ENCODE measurements around the gene GPR146. TPM values are rescaled to one million over a fixed set of nuclear protein-coding genes. Genes with fewer than 3 reads are reported as not detected.
"Not testable (repeated sequence)": the region's sequence is repeated elsewhere in the genome, so short reads cannot be mapped to it uniquely, and the experiment has no call there.

GPR146 gene
- polyA plus RNA-seq, 6 donors from 2014 or later: 2.0 to 9.7 (median 3.9) TPM

DNA sequence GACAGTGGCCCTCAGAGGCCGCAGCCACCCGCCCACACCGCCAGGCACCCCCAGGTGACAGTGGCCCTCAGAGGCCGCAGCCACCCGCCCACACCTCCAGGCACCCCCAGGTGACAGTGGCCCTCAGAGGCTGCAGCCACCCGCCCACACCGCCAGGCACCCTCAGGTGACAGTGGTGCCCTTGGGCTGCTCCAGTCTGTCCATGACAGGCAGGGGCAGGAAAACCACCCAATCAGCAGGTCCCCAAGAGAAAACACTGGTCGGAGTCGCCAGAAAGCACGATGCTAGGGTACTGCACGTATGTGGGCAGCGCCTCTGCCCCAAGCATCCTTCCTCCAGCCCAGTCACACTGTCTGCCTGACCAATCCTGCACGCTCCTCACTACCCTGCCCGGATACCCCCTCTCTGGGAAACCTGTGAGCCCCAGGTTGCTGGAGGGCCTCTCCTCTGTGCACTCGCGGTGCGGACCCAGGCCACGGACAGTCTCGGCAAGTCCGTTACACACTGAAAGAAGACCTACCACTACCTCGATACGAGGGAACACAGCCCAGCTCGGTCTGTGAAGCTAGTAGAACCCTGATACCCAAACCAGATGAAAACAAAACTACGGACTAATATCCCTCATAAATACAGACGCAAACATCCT, 11.7 kb upstream of the GPR146 start:
- peak overlapping the region in 2 of 8 donors; percentile 9 to 41 for H3K4me3 Mint-ChIP-seq
- DNase-seq (no peak), ATAC-seq (ENCODE audit: low read depth in 2 of 2) (no peak)
- H3K36me3 Mint-ChIP-seq: no peaks in the 10 kb centered on the region
- H3K9me3 Mint-ChIP-seq: peaks cover 0 to 3% (median 2%) of the 10 kb centered on the region in 7 donors
- H3K27me3 Mint-ChIP-seq: peaks cover 0 to 10% (median 0%) of the 10 kb centered on the region in 3 donors
- peaks cover 19 to 26% (median 26%) of the 10 kb centered on the region in 3 donors for H3K4me1 Mint-ChIP-seq
- H3K27ac Mint-ChIP-seq: peak overlapping the region in 1 of 6 donors; percentile 82

DNA sequence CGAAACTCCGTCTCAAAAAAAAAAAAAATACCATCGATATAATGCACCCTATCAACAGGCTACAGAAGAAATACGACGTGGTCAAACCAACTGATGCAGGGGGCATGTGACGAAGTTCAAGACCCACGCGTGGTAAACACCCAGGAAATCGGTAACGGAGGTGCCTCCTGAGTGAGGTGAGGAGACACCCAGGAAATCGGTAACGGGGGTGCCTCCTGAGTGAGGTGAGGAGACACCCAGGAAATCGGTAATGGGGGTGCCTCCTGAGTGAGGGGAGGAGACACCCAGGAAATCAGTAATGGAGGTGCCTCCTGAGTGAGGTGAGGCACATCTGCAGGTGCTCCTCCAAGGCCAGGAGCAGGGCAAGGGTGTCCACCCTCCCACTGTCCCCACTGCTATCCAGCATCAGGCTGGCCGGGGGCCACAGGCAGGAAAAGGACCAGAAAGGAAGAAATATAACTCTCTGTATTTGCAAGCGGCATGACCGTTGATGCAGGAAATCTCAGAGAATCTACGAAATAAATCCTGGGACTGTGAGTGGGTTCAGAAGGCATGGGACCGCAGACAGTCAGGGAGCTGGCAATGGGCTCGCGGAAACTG, 10.7 kb upstream of the GPR146 start:
- ATAC-seq (ENCODE audit: low read depth in 2 of 2) (no peak), DNase-seq (no peak)
- Mint-ChIP-seq H3K27me3 (peaks cover 0 to 10% (median 0%) of the 10 kb centered on the region in 3 donors), H3K36me3 (no peaks in the 10 kb centered on the region), H3K9me3 (peaks cover 0 to 3% (median 2%) of the 10 kb centered on the region in 7 donors), H3K27ac (peak overlapping the region in 1 of 6 donors; percentile 32), H3K4me1 (peaks cover 17 to 26% (median 23%) of the 10 kb centered on the region in 3 donors), H3K4me3 (peak overlapping the region in 2 of 8 donors; percentile 15 to 25)

DNA sequence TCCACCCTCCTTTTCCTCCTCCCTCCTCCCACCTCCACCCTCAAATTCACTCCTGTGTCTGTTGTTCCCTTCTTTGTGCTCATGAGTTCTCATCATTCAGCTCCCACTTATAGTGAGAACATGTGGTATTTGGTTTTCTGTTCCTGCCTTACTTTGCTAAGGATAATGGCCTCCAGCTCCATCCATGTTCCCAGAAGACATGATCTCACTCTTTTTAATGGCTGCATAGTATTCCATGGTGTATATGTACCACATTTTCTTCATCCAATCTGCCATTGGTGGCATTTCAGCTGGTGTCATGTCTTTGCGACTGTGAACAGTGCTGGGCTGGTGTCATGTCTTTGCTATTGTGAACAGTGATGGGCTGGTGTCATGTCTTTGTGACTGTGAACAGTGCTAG, 9.6 kb upstream of the GPR146 start:
- not testable (repeated sequence) for H3K27me3 Mint-ChIP-seq; H3K9me3 Mint-ChIP-seq; ATAC-seq (ENCODE audit: low read depth in 2 of 2); H3K27ac Mint-ChIP-seq; H3K36me3 Mint-ChIP-seq; DNase-seq
- peaks cover 7 to 16% (median 15%) of the 10 kb centered on the region in 3 donors for H3K4me1 Mint-ChIP-seq
- H3K4me3 Mint-ChIP-seq: peak overlapping the region in 1 of 8 donors; percentile 2

DNA sequence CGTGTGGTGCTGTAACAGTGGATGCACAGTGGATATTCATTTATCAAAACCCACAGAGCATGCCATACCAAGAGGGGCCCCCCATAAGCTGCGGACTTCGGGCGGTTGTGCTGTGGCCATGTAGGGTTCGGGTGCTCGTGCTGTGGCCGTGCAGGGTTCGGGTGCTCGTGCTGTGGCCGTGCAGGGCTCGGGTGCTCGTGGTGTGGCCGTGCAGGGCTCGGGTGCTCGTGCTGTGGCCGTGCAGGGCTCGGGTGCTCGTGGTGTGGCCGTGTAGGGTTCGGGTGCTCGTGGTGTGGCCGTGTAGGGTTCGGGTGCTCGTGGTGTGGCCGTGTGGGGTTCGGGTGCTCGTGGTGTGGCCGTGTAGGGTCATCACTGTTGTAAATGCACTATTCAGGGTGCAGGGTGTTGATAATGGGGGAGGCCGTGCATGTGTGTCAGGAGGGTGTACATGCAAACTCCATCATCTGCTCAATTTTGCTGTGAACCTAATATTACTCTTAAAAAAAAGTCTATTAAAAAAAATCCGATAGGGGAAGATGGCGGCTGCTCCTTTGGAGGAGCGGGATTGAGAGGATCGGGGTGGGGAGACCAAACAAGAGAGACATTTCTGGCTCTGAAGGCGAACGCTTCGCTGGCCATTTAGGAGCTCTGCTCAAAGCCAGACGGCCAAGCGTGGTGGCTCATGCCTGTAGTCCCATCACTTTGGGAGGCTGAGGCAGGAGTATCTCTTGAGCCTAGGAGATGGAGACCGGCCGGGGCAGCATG, 8.0 kb upstream of the GPR146 start:
- DNase-seq; H3K36me3 Mint-ChIP-seq; ATAC-seq (ENCODE audit: low read depth in 2 of 2); H3K4me1 Mint-ChIP-seq; H3K4me3 Mint-ChIP-seq; H3K27me3 Mint-ChIP-seq; H3K9me3 Mint-ChIP-seq: not testable (repeated sequence)
- peak overlapping the region in 1 of 6 donors; percentile 74 for H3K27ac Mint-ChIP-seq

DNA sequence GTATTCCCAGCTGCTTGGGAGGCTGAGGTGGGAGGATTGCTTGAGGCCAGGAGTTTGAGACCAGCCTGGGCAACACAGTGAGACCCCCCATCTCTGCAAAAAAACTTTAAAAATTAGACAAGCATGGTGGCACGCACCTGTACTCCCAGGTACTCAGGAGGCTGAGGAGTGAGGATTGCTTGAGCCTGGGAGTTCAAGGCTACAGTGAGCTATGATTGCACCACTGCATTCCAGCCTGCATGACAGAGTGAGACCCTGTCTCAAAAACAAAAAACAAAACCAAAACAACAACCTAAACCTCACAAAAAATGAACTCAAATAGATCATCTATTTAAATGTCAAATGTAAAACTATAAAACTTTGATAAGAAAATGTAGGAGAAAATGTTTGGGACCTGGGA, 4.1 kb upstream of the GPR146 start:
- H3K4me1 Mint-ChIP-seq: peaks cover 10 to 17% (median 15%) of the 10 kb centered on the region in 3 donors
- H3K36me3 Mint-ChIP-seq: not testable (repeated sequence)

DNA sequence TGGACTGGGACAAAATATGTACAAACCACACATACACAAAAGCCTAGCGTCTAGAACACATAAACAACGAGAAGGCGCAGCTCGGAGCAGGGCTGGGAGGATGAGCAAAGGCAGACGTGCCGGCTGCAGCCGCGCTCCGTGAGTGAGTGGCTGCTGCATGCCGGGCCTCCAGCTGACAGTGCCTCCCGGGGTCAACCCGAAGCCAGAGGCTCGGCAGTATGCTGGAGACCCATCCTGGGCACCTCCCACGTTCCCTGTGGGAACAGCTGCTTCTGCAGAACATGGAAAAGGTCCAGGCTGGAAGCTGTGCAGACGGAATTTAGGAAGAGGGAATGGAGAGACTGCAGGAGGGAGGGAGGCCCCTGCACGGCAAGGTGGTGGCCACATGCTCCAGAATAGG, 3.6 kb upstream of the GPR146 start:
- H3K4me3 Mint-ChIP-seq: peak overlapping the region in 1 of 8 donors; percentile 66
- H3K36me3 Mint-ChIP-seq: no peaks in the 10 kb centered on the region
- peaks cover 13 to 21% (median 19%) of the 10 kb centered on the region in 3 donors for H3K4me1 Mint-ChIP-seq
- DNase-seq (no peak), ATAC-seq (ENCODE audit: low read depth in 2 of 2) (no peak)
- no peaks in the 10 kb centered on the region for H3K9me3 Mint-ChIP-seq
- H3K27ac Mint-ChIP-seq: peak overlapping the region in 1 of 6 donors; percentile 52
- peaks cover 0 to 11% (median 0%) of the 10 kb centered on the region in 3 donors for H3K27me3 Mint-ChIP-seq

More for the DNA sequence above, 4.1 kb upstream of the GPR146 start:
- Mint-ChIP-seq H3K4me3 (peak overlapping the region in 1 of 8 donors; percentile 66), H3K27me3 (peaks cover 0 to 11% (median 0%) of the 10 kb centered on the region in 3 donors), H3K27ac (peak overlapping the region in 2 of 6 donors; percentile 15 to 52)
- not testable (repeated sequence) for H3K9me3 Mint-ChIP-seq; DNase-seq; ATAC-seq (ENCODE audit: low read depth in 2 of 2)

DNA sequence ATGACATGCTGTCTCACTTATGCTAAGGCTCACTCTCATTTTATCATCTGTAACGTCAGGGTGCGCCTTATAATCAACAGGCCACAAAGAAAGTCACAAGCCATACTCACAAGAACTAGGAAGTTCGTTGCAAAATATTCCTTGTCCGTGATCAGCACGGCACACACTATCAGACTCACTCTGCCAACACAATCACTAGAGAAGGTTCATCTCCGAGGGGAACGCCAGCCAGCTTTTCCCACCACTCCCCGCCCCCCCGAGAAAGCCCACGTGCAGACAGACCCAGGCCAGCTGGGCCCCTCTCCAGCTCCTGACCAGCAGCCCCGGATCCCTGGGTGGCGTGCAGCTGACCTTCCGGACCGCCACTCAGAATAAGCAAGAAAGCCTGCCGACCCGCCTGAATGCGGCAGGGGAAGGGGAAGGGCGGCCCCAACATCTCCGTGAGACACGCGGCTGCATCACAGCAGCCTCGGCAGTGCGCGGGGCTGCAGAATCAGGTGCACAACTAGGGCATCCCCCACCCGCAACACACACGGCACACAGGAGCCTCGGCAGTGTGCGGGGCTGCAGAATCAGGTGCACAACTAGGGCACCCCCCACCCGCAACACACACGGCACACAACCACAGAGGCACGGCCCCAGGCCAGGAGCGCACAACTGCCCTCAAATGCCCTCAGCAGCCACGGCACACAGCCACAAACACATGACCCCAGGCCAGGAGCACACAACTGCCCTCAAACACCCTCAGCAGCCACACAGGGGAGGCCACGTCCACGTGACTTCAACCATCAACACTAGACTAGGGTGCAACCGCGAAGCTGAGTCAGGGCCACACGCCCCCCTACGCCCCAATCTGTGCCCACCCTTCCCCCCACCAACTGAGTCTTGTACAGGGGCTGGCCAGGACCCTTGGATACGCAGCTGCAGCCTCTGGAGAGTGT, 2.5 kb upstream of the GPR146 start:
- H3K4me3 Mint-ChIP-seq: peak overlapping the region in 2 of 8 donors; percentile 56 to 59
- peaks cover 13 to 23% (median 19%) of the 10 kb centered on the region in 3 donors for H3K4me1 Mint-ChIP-seq
- no peaks in the 10 kb centered on the region for H3K9me3 Mint-ChIP-seq
- H3K27me3 Mint-ChIP-seq: peaks cover 0 to 11% (median 0%) of the 10 kb centered on the region in 3 donors
- H3K36me3 Mint-ChIP-seq: no peaks in the 10 kb centered on the region
- ATAC-seq (ENCODE audit: low read depth in 2 of 2) (no peak), DNase-seq (no peak)
- no peak overlapping the region for H3K27ac Mint-ChIP-seq

DNA sequence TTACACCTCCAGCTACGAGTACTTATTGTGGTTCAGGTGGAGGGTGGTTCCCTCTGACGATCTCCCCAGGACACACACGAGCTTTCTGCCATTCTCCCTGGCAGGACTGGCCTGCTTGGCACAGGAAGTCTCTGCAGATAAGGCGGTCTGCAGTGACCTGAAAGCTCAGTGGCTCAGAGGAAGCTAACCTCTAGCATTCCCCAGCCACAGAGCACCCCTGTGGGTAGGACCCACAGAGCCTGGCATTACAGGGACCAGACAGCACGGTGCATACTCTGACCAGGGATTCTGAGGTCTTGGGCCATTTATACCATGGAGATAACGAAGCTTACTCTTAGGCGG, 1.9 kb upstream of the GPR146 start:
- Mint-ChIP-seq H3K4me1 (peaks cover 13 to 23% (median 19%) of the 10 kb centered on the region in 3 donors), H3K27me3 (peaks cover 0 to 11% (median 3%) of the 10 kb centered on the region in 3 donors), H3K36me3 (no peaks in the 10 kb centered on the region), H3K4me3 (peak overlapping the region in 2 of 8 donors; percentile 47 to 87), H3K27ac (no peak overlapping the region), H3K9me3 (no peaks in the 10 kb centered on the region)
- no peak for DNase-seq
- ATAC-seq (ENCODE audit: low read depth in 2 of 2): no peak

DNA sequence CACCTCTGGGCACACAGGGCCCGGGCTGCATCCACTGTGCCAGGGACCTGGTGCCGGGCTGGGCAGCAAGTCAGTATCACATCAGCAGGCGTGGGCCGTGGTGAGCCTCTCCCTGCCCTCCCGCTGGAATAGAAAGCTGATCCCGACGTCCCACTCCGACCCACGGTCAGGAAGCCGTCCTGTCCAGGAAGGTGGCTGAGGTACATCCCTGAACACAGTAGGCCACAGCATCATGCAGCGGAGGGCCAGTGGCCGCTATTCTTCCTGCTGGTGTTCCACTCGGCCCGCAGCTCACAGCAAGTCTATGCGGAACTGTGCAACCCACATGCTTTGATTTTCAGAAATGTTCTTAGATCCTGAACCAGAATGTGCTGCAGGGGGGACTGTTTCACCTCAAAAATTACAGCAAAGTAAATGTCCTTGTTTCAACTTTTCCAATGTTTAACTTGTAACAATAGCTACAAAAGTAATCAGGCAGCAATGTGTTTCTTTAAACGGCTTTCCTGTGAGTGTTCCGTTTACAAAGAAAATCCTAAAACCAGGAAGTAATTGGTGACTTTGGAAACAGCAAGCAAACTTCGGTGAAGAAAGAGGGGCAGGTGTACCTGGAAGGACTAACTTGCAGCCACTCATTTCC, 676 bp upstream of the GPR146 start:
- H3K4me1 Mint-ChIP-seq: peaks cover 13 to 23% (median 19%) of the 10 kb centered on the region in 3 donors

DNA sequence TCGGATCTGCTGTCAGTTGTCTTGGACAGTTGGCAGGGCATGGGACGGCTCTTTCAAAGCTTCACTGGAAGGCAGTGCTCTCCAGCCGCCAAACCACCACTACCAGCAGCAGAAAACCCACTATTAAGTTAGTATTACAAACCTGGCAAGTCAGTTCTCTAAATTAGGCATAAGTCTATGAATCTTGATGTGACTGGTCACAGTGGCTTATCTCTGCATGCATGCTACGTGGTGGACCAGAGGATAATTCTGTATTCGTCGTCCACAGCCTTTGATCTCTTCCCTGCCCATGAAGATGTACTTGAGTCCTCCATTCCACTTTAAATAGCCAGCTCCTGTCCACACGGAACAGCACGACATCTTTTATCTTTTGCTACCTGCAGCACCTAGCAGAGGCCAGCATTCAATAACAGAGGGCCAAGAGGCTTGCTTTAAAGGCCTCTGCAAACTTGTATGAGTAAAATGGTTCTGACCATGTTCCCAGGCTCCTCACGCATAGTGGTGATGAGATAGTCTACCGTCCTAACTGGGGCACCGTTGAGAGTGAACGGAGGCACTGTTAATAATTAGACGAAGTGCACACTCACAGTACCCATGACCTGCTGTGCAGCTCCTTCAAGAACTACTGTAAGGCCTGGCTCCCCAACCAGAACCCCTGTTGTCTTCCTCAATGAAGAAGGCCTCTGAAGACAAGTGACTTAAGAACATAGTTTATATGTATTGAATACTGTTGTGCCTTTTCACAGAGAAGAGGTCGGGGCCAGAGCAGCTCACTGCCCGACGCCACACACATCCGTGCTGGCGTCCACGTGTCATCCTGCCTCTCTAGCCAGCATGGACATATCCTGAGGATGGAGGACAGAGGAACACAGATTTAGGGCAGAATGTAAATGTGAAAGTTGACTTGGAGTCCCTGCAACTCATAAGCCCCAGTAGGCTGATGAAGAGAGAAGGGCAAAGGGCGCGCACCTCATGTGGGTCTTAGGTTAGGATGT, 1.0 kb downstream of the GPR146 start:
- no peaks in the 10 kb centered on the region for H3K9me3 Mint-ChIP-seq
- DNase-seq (no peak), ATAC-seq (ENCODE audit: low read depth in 2 of 2) (no peak)
- no peaks in the 10 kb centered on the region for H3K36me3 Mint-ChIP-seq
- H3K4me3 Mint-ChIP-seq: peak overlapping the region; percentile 74 to 91 (median 86)
- peaks cover 17 to 32% (median 28%) of the 10 kb centered on the region in 3 donors for H3K4me1 Mint-ChIP-seq
- peak overlapping the region in 4 of 6 donors; percentile 74 to 92 (median 86) for H3K27ac Mint-ChIP-seq
- peaks cover 0 to 29% (median 12%) of the 10 kb centered on the region in 3 donors for H3K27me3 Mint-ChIP-seq

More for the DNA sequence above, 676 bp upstream of the GPR146 start:
- no peaks in the 10 kb centered on the region for H3K36me3 Mint-ChIP-seq
- ATAC-seq (ENCODE audit: low read depth in 2 of 2): no peak
- no peak for DNase-seq
- peak overlapping the region; percentile 71 to 90 (median 82) for H3K4me3 Mint-ChIP-seq
- no peaks in the 10 kb centered on the region for H3K9me3 Mint-ChIP-seq
- peaks cover 0 to 16% (median 8%) of the 10 kb centered on the region in 3 donors for H3K27me3 Mint-ChIP-seq
- peak overlapping the region in 5 of 6 donors; percentile 67 to 88 (median 79) for H3K27ac Mint-ChIP-seq
